Effector memory CD4-positive, alpha-beta T cell (primary cell): Measurements from ENCODE around the gene STEAP2.

Source experiments
- DNase-seq, 3 donors: peaks; one replicate each; pipeline ENCODE4 v3.0.0-alpha.2; 2020
- H3K27ac ChIP-seq: 2 replicates; pipeline ENCODE4 v1.7.0; 2013; ENCODE audit warnings: mild to moderate bottlenecking, low read length, moderate library complexity; ENCODE audit not compliant: insufficient read depth, poor library complexity, severe bottlenecking
- H3K27me3 ChIP-seq: replicated peaks from 2 replicates; pipeline ENCODE4 v1.7.0; 2013; ENCODE audit warnings: mild to moderate bottlenecking, low read length; ENCODE audit not compliant: insufficient read depth, control insufficient read depth, poor library complexity, severe bottlenecking
- H3K36me3 ChIP-seq: 2 replicates; pipeline ENCODE4 v1.7.0; 2013; ENCODE audit warnings: mild to moderate bottlenecking, low read length, moderate library complexity; ENCODE audit not compliant: control insufficient read depth, insufficient read depth
- H3K4me1 ChIP-seq: 2 replicates; pipeline ENCODE4 v1.7.0; 2013; ENCODE audit warnings: low read length, mild to moderate bottlenecking; ENCODE audit not compliant: control insufficient read depth, insufficient read depth, poor library complexity, severe bottlenecking
- H3K4me3 ChIP-seq: 2 replicates; pipeline ENCODE4 v1.7.0; 2013; ENCODE audit warnings: low read length, low read depth, mild to moderate bottlenecking; ENCODE audit not compliant: insufficient read depth, poor library complexity, severe bottlenecking
- H3K9me3 ChIP-seq: 2 replicates; pipeline ENCODE4 v1.7.0; 2013; ENCODE audit warnings: mild to moderate bottlenecking, low read length, moderate library complexity; ENCODE audit not compliant: control insufficient read depth
- total RNA-seq, 3 donors: gene quantifications; one replicate each; lab custom pipeline; 2026; lab: John Stamatoyannopoulos, UW

STEAP2 gene
- total RNA-seq = 0 to 0.19 (median 0) reads per million in 3 donors

DNA sequence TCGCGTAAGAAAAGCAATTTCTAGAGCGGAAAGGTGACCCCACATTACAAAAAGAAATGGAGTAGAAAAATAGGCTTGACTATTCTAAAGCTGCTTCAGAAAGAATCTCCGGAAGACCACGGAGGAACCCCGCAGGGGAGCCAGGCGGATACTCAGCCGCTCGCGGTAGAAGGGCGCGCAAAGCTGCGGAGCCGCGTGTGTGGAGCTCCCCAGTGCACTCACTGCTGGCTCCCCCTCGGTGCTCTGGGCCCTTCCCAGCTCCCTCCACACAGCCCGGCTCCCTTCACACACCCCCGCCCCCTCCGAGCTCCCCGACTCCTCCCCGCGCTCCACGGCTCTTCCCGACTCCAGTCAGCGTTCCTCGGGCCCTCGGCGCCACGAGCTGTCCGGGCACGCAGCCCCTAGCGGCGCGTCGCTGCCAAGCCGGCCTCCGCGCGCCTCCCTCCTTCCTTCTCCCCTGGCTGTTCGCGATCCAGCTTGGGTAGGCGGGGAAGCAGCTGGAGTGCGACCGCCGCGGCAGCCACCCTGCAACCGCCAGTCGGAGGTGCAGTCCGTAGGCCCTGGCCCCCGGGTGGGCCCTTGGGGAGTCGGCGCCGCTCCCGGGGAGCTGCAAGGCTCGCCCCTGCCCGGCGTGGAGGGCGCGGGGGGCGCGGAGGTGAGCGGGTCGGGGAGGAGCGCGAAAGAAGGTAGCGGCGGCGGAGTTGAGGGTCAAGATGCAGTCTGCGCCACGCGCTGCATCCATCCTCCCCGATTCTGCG lies at the start of gene STEAP2:
STEAP2 (plus strand) TSS at position 350 of the 758 bp plus-strand sequence. CDS start 13,343 bp downstream, outside the sequence.
- H3K9me3 ChIP-seq = no peaks in the 10 kb centered on the region
- DNase-seq = no peak
- no peaks in the 10 kb centered on the region for H3K27me3 ChIP-seq
- no peak within 1 kb of the TSS for H3K4me3 ChIP-seq
- H3K4me1 ChIP-seq = no peaks in the 10 kb centered on the region
- no peak within 1 kb of the TSS for H3K27ac ChIP-seq
- H3K36me3 ChIP-seq = no peaks in the 10 kb centered on the region

- H3K36me3 ChIP-seq = no peaks in the 10 kb centered on the region
- DNase-seq = no peak
- no peak overlapping the region for H3K27ac ChIP-seq
- no peaks in the 10 kb centered on the region for H3K4me1 ChIP-seq
- no peak overlapping the region for H3K4me3 ChIP-seq
- H3K9me3 ChIP-seq = no peaks in the 10 kb centered on the region
- no peaks in the 10 kb centered on the region for H3K27me3 ChIP-seq
Measured at GRCh38 chr7:90163534-90163933, 48.0 kb upstream of the STEAP2 start.

GRCh38 chr7:90165724-90166123 lies 45.8 kb upstream of the STEAP2 start:
- no peak for DNase-seq
- Histone ChIP-seq H3K27ac (no peak overlapping the region), H3K36me3 (no peaks in the 10 kb centered on the region), H3K27me3 (no peaks in the 10 kb centered on the region), H3K9me3 (no peaks in the 10 kb centered on the region), H3K4me1 (no peaks in the 10 kb centered on the region), H3K4me3 (no peak overlapping the region)

DNA sequence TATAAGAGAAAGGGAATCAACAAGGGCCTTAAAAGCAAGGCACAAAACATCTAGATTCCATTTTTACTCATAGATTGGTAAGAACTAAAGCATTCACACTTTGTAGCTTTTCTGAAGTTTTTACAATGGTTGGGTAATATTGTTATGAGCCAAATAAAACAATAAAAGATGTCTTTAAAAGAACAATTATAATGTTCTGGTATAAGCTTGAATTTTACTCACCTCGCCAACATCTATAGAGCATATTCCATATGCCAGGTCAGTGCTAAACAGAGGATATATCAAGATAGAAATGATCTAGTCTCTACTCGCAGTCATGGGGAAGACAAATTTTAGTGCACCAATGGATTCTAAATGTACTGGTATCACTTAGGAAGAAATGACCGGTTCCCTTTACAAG lies 45.4 kb upstream of the STEAP2 start:
- Histone ChIP-seq H3K36me3 (no peaks in the 10 kb centered on the region), H3K27ac (no peak overlapping the region), H3K9me3 (no peaks in the 10 kb centered on the region), H3K4me1 (no peaks in the 10 kb centered on the region), H3K27me3 (no peaks in the 10 kb centered on the region), H3K4me3 (no peak overlapping the region)
- no peak for DNase-seq

DNA sequence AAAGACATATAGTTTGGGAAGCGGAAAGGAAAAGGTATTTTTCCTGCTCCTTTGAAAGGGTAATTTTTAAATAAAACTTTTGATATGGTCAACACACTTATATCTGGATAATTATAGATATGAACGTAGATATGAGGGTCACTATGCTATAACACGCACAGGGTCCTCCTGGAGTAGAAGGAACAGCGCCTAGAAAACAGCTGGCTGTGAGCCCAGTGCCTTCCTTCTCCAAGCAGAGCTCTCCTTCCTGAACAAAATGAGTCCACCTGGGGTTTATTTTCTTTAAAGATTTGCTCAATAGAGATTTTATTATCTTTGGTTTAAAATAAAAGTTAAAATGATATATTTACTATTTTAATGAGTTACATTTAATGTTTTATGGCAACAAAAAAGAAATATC lies 44.2 kb upstream of the STEAP2 start:
- DNase-seq = no peak
- Histone ChIP-seq H3K27me3 (no peaks in the 10 kb centered on the region), H3K36me3 (no peaks in the 10 kb centered on the region), H3K27ac (no peak overlapping the region), H3K4me3 (no peak overlapping the region), H3K4me1 (no peaks in the 10 kb centered on the region), H3K9me3 (no peaks in the 10 kb centered on the region)

DNA sequence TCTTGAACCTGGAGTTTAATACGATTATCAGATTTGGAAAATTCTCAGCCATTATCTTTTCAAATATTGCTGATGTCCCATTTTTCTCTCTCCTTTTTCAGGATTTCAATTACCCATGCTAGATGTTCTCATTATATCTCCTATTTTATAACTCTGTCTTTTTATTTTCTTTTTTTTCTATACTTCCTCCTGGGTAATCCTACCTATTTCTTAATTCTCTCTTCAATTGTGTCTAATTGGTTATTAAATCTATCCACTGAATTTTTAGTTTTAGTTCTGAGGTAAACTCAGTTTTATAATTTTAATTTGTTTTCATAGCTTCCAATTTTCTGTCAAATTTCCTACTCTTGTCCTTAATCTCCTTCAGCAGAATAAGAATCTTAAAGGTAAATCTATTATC lies 41.6 kb upstream of the STEAP2 start:
- no peak overlapping the region for H3K27ac ChIP-seq
- H3K9me3 ChIP-seq = no peaks in the 10 kb centered on the region
- no peaks in the 10 kb centered on the region for H3K27me3 ChIP-seq
- DNase-seq = no peak
- no peaks in the 10 kb centered on the region for H3K36me3 ChIP-seq
- no peaks in the 10 kb centered on the region for H3K4me1 ChIP-seq
- H3K4me3 ChIP-seq = no peak overlapping the region

GRCh38 chr7:90172121-90172520 lies 39.4 kb upstream of the STEAP2 start:
- Histone ChIP-seq H3K27me3 (no peaks in the 10 kb centered on the region), H3K9me3 (no peaks in the 10 kb centered on the region), H3K27ac (no peak overlapping the region), H3K4me3 (no peak overlapping the region), H3K36me3 (no peaks in the 10 kb centered on the region), H3K4me1 (no peaks in the 10 kb centered on the region)
- no peak for DNase-seq

DNA sequence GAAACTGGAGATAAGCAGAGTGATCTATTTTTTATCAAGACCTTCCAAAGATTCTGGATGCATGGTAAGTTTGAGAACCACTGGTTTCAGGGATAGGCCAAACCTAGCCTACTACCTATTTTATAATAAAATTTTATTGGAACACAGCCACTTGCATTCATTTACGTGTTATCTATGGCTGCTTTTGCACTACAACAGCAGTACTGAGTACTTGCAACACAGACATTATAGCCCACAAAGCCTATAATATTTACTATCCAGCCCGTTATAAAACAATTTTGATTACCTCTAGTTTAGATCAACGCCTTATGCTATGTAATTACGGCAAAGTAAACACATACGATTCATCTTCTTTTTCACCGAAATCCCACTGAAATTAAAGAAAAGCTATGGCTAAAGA lies 38.9 kb upstream of the STEAP2 start:
- Histone ChIP-seq H3K4me3 (no peak overlapping the region), H3K27ac (no peak overlapping the region), H3K4me1 (no peaks in the 10 kb centered on the region), H3K27me3 (no peaks in the 10 kb centered on the region), H3K9me3 (no peaks in the 10 kb centered on the region), H3K36me3 (no peaks in the 10 kb centered on the region)
- DNase-seq = no peak

DNA sequence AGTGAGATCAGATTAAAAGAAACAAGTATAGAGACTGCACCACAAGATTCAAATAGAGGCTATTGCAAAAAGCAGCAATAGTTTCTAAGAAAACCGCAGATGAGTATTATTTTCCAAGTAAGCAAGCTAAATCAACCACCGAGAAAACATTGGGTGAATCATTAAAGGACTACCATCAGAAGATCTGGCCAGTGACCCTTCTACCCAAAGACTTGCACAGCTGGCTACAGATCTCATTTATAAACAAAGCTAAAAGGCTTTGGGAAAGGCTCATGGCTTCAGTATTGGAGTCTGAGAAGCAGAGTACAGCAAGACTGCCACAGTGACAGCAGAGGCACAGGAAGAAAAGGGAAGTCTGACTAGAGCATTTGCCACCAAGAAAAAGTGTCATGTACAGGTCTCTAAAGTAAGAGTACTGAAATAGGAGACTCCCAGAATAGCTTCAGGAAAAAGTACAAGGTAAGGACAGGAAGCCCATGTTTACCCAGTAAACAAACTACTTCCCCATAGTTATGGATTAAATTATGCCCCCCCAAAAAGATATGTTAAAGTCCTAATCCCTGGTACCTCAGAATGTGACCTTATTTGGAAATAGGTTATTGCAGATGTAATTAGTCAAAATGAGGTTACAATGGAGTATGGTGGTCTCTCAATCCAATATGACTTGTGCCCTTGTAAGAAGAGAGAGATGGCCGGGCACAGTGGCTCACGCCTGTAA lies 38.3 kb upstream of the STEAP2 start:
- no peaks in the 10 kb centered on the region for H3K36me3 ChIP-seq
- no peak for DNase-seq
- H3K27ac ChIP-seq = no peak overlapping the region
- no peaks in the 10 kb centered on the region for H3K4me1 ChIP-seq
- H3K27me3 ChIP-seq = no peaks in the 10 kb centered on the region
- no peaks in the 10 kb centered on the region for H3K9me3 ChIP-seq
- no peak overlapping the region for H3K4me3 ChIP-seq

DNA sequence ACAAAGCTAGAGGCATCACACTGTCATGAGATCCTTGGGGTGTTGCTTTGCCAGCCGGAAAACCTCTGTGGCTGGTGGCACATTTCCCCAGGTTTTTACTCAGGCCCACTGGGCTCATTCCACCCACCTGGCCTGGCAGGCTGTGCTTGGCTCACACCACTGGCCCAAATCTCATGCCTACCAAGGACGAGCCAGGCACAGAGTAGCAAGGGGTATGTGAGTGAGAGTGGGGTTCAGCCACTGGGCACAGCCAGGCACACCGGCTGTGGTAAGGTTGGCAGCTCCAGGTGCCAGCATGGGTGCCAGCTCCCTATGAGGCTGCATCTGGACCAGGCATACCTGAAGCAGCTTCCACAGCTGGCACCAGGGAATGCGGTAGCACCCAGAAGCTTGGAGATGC lies 35.9 kb upstream of the STEAP2 start:
- DNase-seq = no peak
- Histone ChIP-seq H3K4me3 (no peak overlapping the region), H3K27me3 (no peaks in the 10 kb centered on the region), H3K36me3 (no peaks in the 10 kb centered on the region), H3K27ac (no peak overlapping the region), H3K4me1 (no peaks in the 10 kb centered on the region), H3K9me3 (no peaks in the 10 kb centered on the region)
